IMR-90 (cell line): Measurements from ENCODE around the gene PDS5A. TPM values are rescaled to one million over a fixed set of nuclear protein-coding genes. Genes with fewer than 3 reads are reported as not detected.

Source experiments
- ATAC-seq: fragments of 200-7000 bp; cut with Tn5 transposase; 2 replicates; pipeline ENCODE4 v1.9.1; 2020; ENCODE audit warnings: low read depth, mild to moderate bottlenecking, moderate library complexity
- BruUV-seq: library from RNA; stranded (reverse); fragments of 400-500 nt; replicated peaks from 2 replicates; lab custom pipeline; 2021; lab: Mats Ljungman, UMichigan
- CTCF ChIA-PET: fragments of 300-600 bp; formaldehyde crosslinking; extraction: SDS; loops from one replicate; lab custom pipeline; 2021; ENCODE audit warnings: antibody characterized with exemption; lab: Yijun Ruan, JAX
- POLR2A ChIA-PET: fragments of 300-600 bp; sonication (Branson Sonifier 250); formaldehyde crosslinking; loops from one replicate; lab custom pipeline; 2022; ENCODE audit warnings: antibody characterized with exemption; ENCODE audit not compliant: unreplicated experiment; lab: Charles Lee
- DNase-seq: peaks from one replicate; pipeline ENCODE4 v3.0.0; 2013
- H2AFZ ChIP-seq: replicated peaks from 2 replicates; pipeline ENCODE3; 2013; ENCODE audit warnings: low read length, mild to moderate bottlenecking; ENCODE audit not compliant: poor library complexity
- H2AK5ac ChIP-seq: 2 replicates; pipeline ENCODE4 v1.6.1; 2013; ENCODE audit warnings: low read depth, low read length, inconsistent platforms
- H2AK9ac ChIP-seq: replicated peaks from 2 replicates; pipeline ENCODE3; 2013; ENCODE audit warnings: mild to moderate bottlenecking, low read depth, low read length, moderate library complexity; ENCODE audit not compliant: poor library complexity
- H2BK120ac ChIP-seq: 2 replicates; pipeline ENCODE4 v1.6.1; 2013; ENCODE audit warnings: low read depth, low read length, inconsistent platforms
- H2BK15ac ChIP-seq: 3 replicates; pipeline ENCODE4 v1.6.1; 2013; ENCODE audit warnings: low read depth, low read length, inconsistent platforms
- H2BK20ac ChIP-seq: 2 replicates; pipeline ENCODE4 v1.6.1; 2013; ENCODE audit warnings: low read depth, mild to moderate bottlenecking, inconsistent platforms, low read length, moderate library complexity
- H2BK5ac ChIP-seq: 2 replicates; pipeline ENCODE4 v1.6.1; 2013; ENCODE audit warnings: mild to moderate bottlenecking, low read depth, low read length, inconsistent platforms; ENCODE audit not compliant: poor library complexity, severe bottlenecking
- H3K14ac ChIP-seq: replicated peaks from 2 replicates; pipeline ENCODE4 v1.6.1; 2013; ENCODE audit warnings: low read depth, low read length, inconsistent platforms
- H3K18ac ChIP-seq: 2 replicates; pipeline ENCODE4 v1.6.1; 2013; ENCODE audit warnings: low read depth, low read length, control low read depth
- H3K23ac ChIP-seq: 2 replicates; pipeline ENCODE4 v1.6.1; 2013; ENCODE audit warnings: low read depth, low read length, inconsistent platforms
- H3K27ac ChIP-seq: 2 replicates; pipeline ENCODE4 v1.5.1; 2013; ENCODE audit warnings: mild to moderate bottlenecking, control low read depth, low read length; ENCODE audit not compliant: insufficient read depth
- H3K27me3 ChIP-seq: 2 replicates; pipeline ENCODE4 v1.6.1; 2013; ENCODE audit warnings: low read length; ENCODE audit not compliant: control insufficient read depth, insufficient read depth
- H3K36me3 ChIP-seq: 2 replicates; pipeline ENCODE4 v1.6.1; 2013; ENCODE audit warnings: low read length, mixed read lengths; ENCODE audit not compliant: control insufficient read depth, insufficient read depth
- H3K4ac ChIP-seq: 2 replicates; pipeline ENCODE4 v1.6.1; 2013; ENCODE audit warnings: low read depth, low read length, inconsistent platforms
- H3K4me1 ChIP-seq: 2 replicates; pipeline ENCODE4 v1.6.1; 2013; ENCODE audit warnings: low read length, mixed read lengths; ENCODE audit not compliant: control insufficient read depth, insufficient read depth
- H3K4me2 ChIP-seq: 2 replicates; pipeline ENCODE4 v1.6.1; 2013; ENCODE audit warnings: low read depth, mild to moderate bottlenecking, control low read depth, low read length, moderate library complexity
- H3K4me3 ChIP-seq: 2 replicates; pipeline ENCODE4 v1.5.1; 2013; ENCODE audit warnings: low read depth, mild to moderate bottlenecking, control low read depth, low read length, moderate library complexity; ENCODE audit not compliant: insufficient read depth
- H3K56ac ChIP-seq: 2 replicates; pipeline ENCODE4 v1.6.1; 2013; ENCODE audit warnings: low read length, inconsistent platforms; ENCODE audit not compliant: insufficient read depth; ENCODE audit errors: extremely low read depth
- H3K79me1 ChIP-seq, 2 experiments: 2 replicates each; pipeline ENCODE4 v1.6.1; 2013; ENCODE audit warnings: low read length in 2 of 2, inconsistent platforms in 1 of 2, low read depth in 1 of 2
- H3K9ac ChIP-seq: 2 replicates; pipeline ENCODE4 v1.6.1; 2013; ENCODE audit warnings: low read depth, low read length, control low read depth
- H3K9me1 ChIP-seq: 2 replicates; pipeline ENCODE4 v1.6.1; 2013; ENCODE audit warnings: low read length, inconsistent platforms; ENCODE audit not compliant: insufficient read depth
- H3K9me3 ChIP-seq: 2 replicates; pipeline ENCODE4 v1.6.1; 2013; ENCODE audit warnings: low read length; ENCODE audit not compliant: control insufficient read depth, insufficient read depth
- H4K20me1 ChIP-seq: 2 replicates; pipeline ENCODE4 v1.6.1; 2013; ENCODE audit warnings: low read length, inconsistent platforms; ENCODE audit not compliant: insufficient read depth
- H4K5ac ChIP-seq: 2 replicates; pipeline ENCODE4 v1.6.1; 2013; ENCODE audit warnings: mild to moderate bottlenecking, low read depth, low read length, control low read depth
- H4K8ac ChIP-seq, 2 experiments: 2 replicates each; pipeline ENCODE4 v1.6.1; 2013; ENCODE audit warnings: low read depth in 2 of 2, low read length in 2 of 2, control low read depth in 1 of 2, inconsistent platforms in 1 of 2
- H4K91ac ChIP-seq: 2 replicates; pipeline ENCODE4 v1.6.1; 2013; ENCODE audit warnings: low read depth, low read length, inconsistent platforms; ENCODE audit not compliant: insufficient read depth
- BHLHE40 ChIP-seq: fragments of 150-350 bp; IDR thresholded peaks from 2 replicates; pipeline ENCODE4 v1.6.1; 2016; ENCODE audit warnings: mild to moderate bottlenecking, low read depth, low read length
- CHD1 ChIP-seq: IDR thresholded peaks from 2 replicates; pipeline ENCODE4 v1.6.1; 2012; ENCODE audit warnings: low read depth, low read length, improper control_type of control experiment
- FOS ChIP-seq: fragments of 150-350 bp; IDR thresholded peaks from 2 replicates; pipeline ENCODE4 v1.6.1; 2016; ENCODE audit warnings: low read depth, low read length
- MXI1 ChIP-seq: IDR thresholded peaks from 2 replicates; pipeline ENCODE4 v1.6.1; 2012; ENCODE audit warnings: low read depth, mild to moderate bottlenecking, low read length, moderate library complexity, borderline replicate concordance
- NFE2L2 ChIP-seq: fragments of 150-350 bp; IDR thresholded peaks from 2 replicates; pipeline ENCODE4 v1.6.1; 2016; ENCODE audit warnings: low read depth, mild to moderate bottlenecking, low read length
- POLR2A ChIP-seq: IDR thresholded peaks from 2 replicates; pipeline ENCODE4 v1.6.1; 2012; ENCODE audit warnings: mild to moderate bottlenecking, low read depth, low read length
- RAD21 ChIP-seq: IDR thresholded peaks from 2 replicates; pipeline ENCODE4 v1.6.1; 2012; ENCODE audit warnings: low read length, improper control_type of control experiment
- RCOR1 ChIP-seq: IDR thresholded peaks from 2 replicates; pipeline ENCODE4 v1.6.1; 2012; ENCODE audit warnings: mild to moderate bottlenecking, low read length, improper control_type of control experiment; ENCODE audit not compliant: insufficient replicate concordance
- SMC3 ChIP-seq: fragments of 150-350 bp; IDR thresholded peaks from 2 replicates; pipeline ENCODE4 v1.6.1; 2016; ENCODE audit warnings: low read depth, mild to moderate bottlenecking, antibody characterized with exemption, low read length, moderate library complexity
- WGBS, 2 experiments: methylation state at CpG; one replicate each; pipeline versions ENCODE4 v1.1.5 to v1.1.7; 2013; ENCODE audit warnings: missing lambda C conversion rate in 2 of 2; ENCODE audit not compliant: insufficient read length in 1 of 2; ENCODE audit errors: extremely low coverage in 2 of 2; 5-methylcytosine and 5-hydroxymethylcytosine counted together
- dilution Hi-C: fragments of 300-500 bp; cut with HindIII; formaldehyde crosslinking; loops from one replicate; pipeline ENCODE4 v1.14.3; 2018; ENCODE audit warnings: low sequenced_read_pairs; ENCODE audit not compliant: unreplicated experiment
- in situ Hi-C: fragments of 300-500 bp; cut with MboI; formaldehyde crosslinking; loops from 3 replicates; pipeline ENCODE4 v1.14.3; 2019; ENCODE audit warnings: low sequenced_read_pairs, inconsistent platforms, mixed read lengths
- intact Hi-C: fragments of 100-400 bp; cut with micrococcal nuclease; formaldehyde crosslinking; loops from 2 replicates; pipeline ENCODE4 v1.10.0; 2022
- polyA plus RNA-seq, 3 experiments: library from polyadenylated mRNA; depleted of rRNA; stranded (reverse); fragments of >200 nt; gene quantifications; 2 replicates each; pipeline ENCODE4 v1.2.3, GENCODE V29; 2012; ENCODE audit warnings: low replicate concordance in 1 of 3
- total RNA-seq: library from RNA; depleted of rRNA; stranded (reverse); fragments of >200 nt; gene quantifications from 2 replicates; pipeline ENCODE4 v1.2.3, GENCODE V29; 2012

PDS5A gene
- total and polyA plus RNA-seq, 2 of the 4 experiments (the other 2 are of a cell fraction) = 16.3 to 33.5 TPM

DNA sequence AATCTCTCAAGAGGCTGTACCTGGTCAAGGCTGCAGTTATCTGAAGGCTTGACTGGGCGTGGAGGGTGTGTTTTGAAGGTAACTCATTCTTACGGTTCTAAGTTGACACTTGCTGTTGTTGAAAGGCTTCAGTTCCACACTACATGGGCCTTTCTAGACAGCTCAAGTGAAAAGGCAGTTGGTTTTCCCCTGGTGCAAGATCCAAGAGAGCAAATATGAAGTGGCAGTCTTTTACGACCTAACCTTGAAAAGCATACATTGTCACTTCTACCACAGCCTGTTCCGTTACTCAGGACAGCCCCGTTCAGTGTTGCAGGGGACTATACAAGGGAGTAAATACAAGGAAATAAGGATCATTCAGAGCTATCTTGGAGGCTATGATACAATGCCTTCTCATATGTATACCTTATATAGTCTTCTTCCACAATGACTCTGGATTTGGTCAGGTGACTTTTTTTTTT lies 46.2 kb downstream of the PDS5A start (continued):
- no peak for TF ChIP-seq FOS
- TF ChIP-seq RCOR1 = no peak
- TF ChIP-seq RAD21 = no peak

DNA sequence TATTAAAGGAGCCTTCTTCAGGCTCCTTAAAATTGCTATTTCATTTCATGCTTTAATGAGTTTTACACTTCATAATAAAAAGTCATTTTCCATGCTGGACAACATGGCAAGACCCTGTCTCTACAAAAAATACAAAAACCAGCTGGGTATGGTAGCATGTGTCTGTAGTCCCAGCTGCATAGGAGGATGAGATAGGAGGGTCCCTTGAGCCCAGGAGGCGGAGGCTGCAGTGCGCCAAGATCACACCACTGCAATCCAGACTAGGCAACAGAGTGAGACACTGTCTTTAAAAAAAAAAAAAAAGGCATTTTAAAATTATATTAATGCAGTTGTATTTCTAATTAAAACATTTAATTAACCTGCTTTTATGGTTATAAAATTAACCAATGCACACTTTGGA lies 49.2 kb downstream of the PDS5A start:
- ChIA-PET CTCF (interaction anchor here (0.5 kb wide), 1 partner anchor 20 kb away, joined by 3 read pairs; no protein-coding TSS in a partner anchor), POLR2A (no interaction called here)
- Histone ChIP-seq H3K9ac (no peak overlapping the region), H3K27ac (no peak overlapping the region), H3K4ac (no peak overlapping the region), H2BK120ac (no peak overlapping the region), H3K56ac (no peak overlapping the region), H3K4me2 (no peak overlapping the region), H3K4me3 (no peak overlapping the region), H2AK5ac (no peak overlapping the region), H2BK15ac (no peak overlapping the region), H3K27me3 (no peaks in the 10 kb centered on the region), H4K5ac (no peak overlapping the region), H2AK9ac (no peak overlapping the region), H3K36me3 (peaks cover 8% of the 10 kb centered on the region), H3K4me1 (peaks cover 5% of the 10 kb centered on the region), H2BK5ac (no peak overlapping the region), H2BK20ac (no peak overlapping the region), H4K20me1 (peaks cover 21% of the 10 kb centered on the region), H2AFZ (no peak overlapping the region), H3K14ac (no peak overlapping the region), H4K8ac (0 out of 4 replicates have a peak overlapping the region, but pooled peaks of 1 of the 2 experiments have one; percentile 5), H4K91ac (no peak overlapping the region), H3K9me3 (no peaks in the 10 kb centered on the region), H3K18ac (no peak overlapping the region), H3K79me1 (peaks cover 30 to 42% of the 10 kb centered on the region in 2 experiments), H3K23ac (no peak overlapping the region), H3K9me1 (peaks cover 19% of the 10 kb centered on the region)
- TF ChIP-seq RAD21 (no peak), BHLHE40 (no peak), MXI1 (no peak), POLR2A (no peak), SMC3 (no peak), NFE2L2 (no peak), CHD1 (no peak)
- in situ Hi-C loops (no loop called here), dilution Hi-C loops (no loop called here), intact Hi-C loops (no loop called here)
- BruUV-seq = no TSS peak
- DNase-seq = no peak
- no peak for ATAC-seq
- no CpG with 5 or more reads among the region's 2 CpGs for WGBS, 2 experiments
